ENCODE measurements around the gene ADSS1. TPM values are rescaled to one million over a fixed set of nuclear protein-coding genes. Genes with fewer than 3 reads are reported as not detected.

The ADSS1 gene
- total RNA-seq, 4 donors from 2014 or later: 2.8 to 12.4 (median 9.0) TPM

GRCh38 chr14:104715416-104715815 is 8.6 kb upstream of the ADSS1 start:
- Histone ChIP-seq H3K27ac (no peak overlapping the region), H3K36me3 (peaks cover 82% of the 10 kb centered on the region)

GRCh38 chr14:104715871-104716270 is 8.2 kb upstream of the ADSS1 start:
- no peak overlapping the region for H3K4me3 ChIP-seq
- peaks cover 77% of the 10 kb centered on the region for H3K36me3 ChIP-seq
- no peak overlapping the region for H3K27ac ChIP-seq
- TF ChIP-seq POLR2AphosphoS5 (IDR thresholded peaks at IDR 0.05) (no peak), CTCF (IDR thresholded peaks at IDR 0.05) (no peak), POLR2A (IDR thresholded peaks at IDR 0.05) (no peak), EP300 (IDR thresholded peaks at IDR 0.05) (no peak)
- no peaks in the 10 kb centered on the region for H3K9me3 ChIP-seq
- DNase-seq (ENCODE audit: low spot score in 2 of 2): no peak
- peaks cover 4% of the 10 kb centered on the region for H3K4me1 ChIP-seq
- no peaks in the 10 kb centered on the region for H3K27me3 ChIP-seq
- WGBS: 87% methylated on average over 6 of the region's 12 CpGs

More at GRCh38 chr14:104715416-104715815, 8.6 kb upstream of the ADSS1 start:
- peaks cover 4% of the 10 kb centered on the region for H3K4me1 ChIP-seq
- WGBS: 69% methylated on average over 13 of the region's 18 CpGs
- no peaks in the 10 kb centered on the region for H3K9me3 ChIP-seq
- TF ChIP-seq POLR2A (IDR thresholded peaks at IDR 0.05) (no peak), POLR2AphosphoS5 (IDR thresholded peaks at IDR 0.05) (no peak), CTCF (IDR thresholded peaks at IDR 0.05) (no peak), EP300 (IDR thresholded peaks at IDR 0.05) (no peak)
- DNase-seq (ENCODE audit: low spot score in 2 of 2): no peak
- no peaks in the 10 kb centered on the region for H3K27me3 ChIP-seq
- no peak overlapping the region for H3K4me3 ChIP-seq

GRCh38 chr14:104717137-104717536 is 6.9 kb upstream of the ADSS1 start:
- no peak for DNase-seq (ENCODE audit: low spot score in 2 of 2)
- peaks cover 4% of the 10 kb centered on the region for H3K4me1 ChIP-seq
- H3K4me3 ChIP-seq: no peak overlapping the region
- no peaks in the 10 kb centered on the region for H3K27me3 ChIP-seq
- no peak for TF ChIP-seq POLR2AphosphoS5 (IDR thresholded peaks at IDR 0.05)
- TF ChIP-seq EP300 (IDR thresholded peaks at IDR 0.05): no peak
- no peak for TF ChIP-seq CTCF (IDR thresholded peaks at IDR 0.05)
- TF ChIP-seq POLR2A (IDR thresholded peaks at IDR 0.05): no peak
- H3K27ac ChIP-seq: no peak overlapping the region
- no peaks in the 10 kb centered on the region for H3K9me3 ChIP-seq
- peaks cover 65% of the 10 kb centered on the region for H3K36me3 ChIP-seq
- WGBS: 91% methylated on average over 13 of the region's 22 CpGs

- no peak overlapping the region for H3K27ac ChIP-seq
- DNase-seq (ENCODE audit: low spot score in 2 of 2): no peak
- no peaks in the 10 kb centered on the region for H3K27me3 ChIP-seq
- H3K36me3 ChIP-seq: peaks cover 60% of the 10 kb centered on the region
- H3K4me3 ChIP-seq: no peak overlapping the region
- no peaks in the 10 kb centered on the region for H3K9me3 ChIP-seq
- peaks cover 6% of the 10 kb centered on the region for H3K4me1 ChIP-seq
- TF ChIP-seq POLR2AphosphoS5 (IDR thresholded peaks at IDR 0.05): no peak
- no peak for TF ChIP-seq CTCF (IDR thresholded peaks at IDR 0.05)
- no peak for TF ChIP-seq EP300 (IDR thresholded peaks at IDR 0.05)
- TF ChIP-seq POLR2A (IDR thresholded peaks at IDR 0.05): no peak
- WGBS: 84% methylated on average over 19 of the region's 20 CpGs
Measured at GRCh38 chr14:104717646-104718045, 6.4 kb upstream of the ADSS1 start.

- Histone ChIP-seq H3K27ac (no peak overlapping the region), H3K4me1 (peaks cover 11% of the 10 kb centered on the region), H3K4me3 (no peak overlapping the region), H3K27me3 (no peaks in the 10 kb centered on the region), H3K9me3 (no peaks in the 10 kb centered on the region), H3K36me3 (peaks cover 55% of the 10 kb centered on the region)
- TF ChIP-seq POLR2AphosphoS5 (IDR thresholded peaks at IDR 0.05): no peak
- no peak for TF ChIP-seq EP300 (IDR thresholded peaks at IDR 0.05)
- WGBS: 92% methylated on average over 10 of the region's 10 CpGs
- no peak for DNase-seq (ENCODE audit: low spot score in 2 of 2)
Measured at GRCh38 chr14:104718147-104718546, 5.9 kb upstream of the ADSS1 start.

- Histone ChIP-seq H3K27ac (no peak overlapping the region), H3K4me1 (peaks cover 19% of the 10 kb centered on the region), H3K36me3 (peaks cover 47% of the 10 kb centered on the region), H3K9me3 (no peaks in the 10 kb centered on the region), H3K4me3 (no peak overlapping the region), H3K27me3 (no peaks in the 10 kb centered on the region)
- DNase-seq (ENCODE audit: low spot score in 2 of 2): no peak
- TF ChIP-seq POLR2AphosphoS5 (IDR thresholded peaks at IDR 0.05): no peak
- no peak for TF ChIP-seq CTCF (IDR thresholded peaks at IDR 0.05)
- TF ChIP-seq POLR2A (IDR thresholded peaks at IDR 0.05): no peak
- no peak for TF ChIP-seq EP300 (IDR thresholded peaks at IDR 0.05)
- WGBS: 97% methylated on average over 5 of the region's 11 CpGs
Measured at GRCh38 chr14:104718871-104719270, 5.2 kb upstream of the ADSS1 start.

Data from suprapubic skin (tissue), 4 donors.